Upper lobe of right lung (tissue), 1 donor: ENCODE data around the gene FRMD4B. TPM values are rescaled to one million over a fixed set of nuclear protein-coding genes. Genes with fewer than 3 reads are reported as not detected.

Experiments used
- ATAC-seq: fragments of 200-7000 bp; cut with Tn5 transposase; one replicate; pipeline ENCODE4 v1.9.1; 2020; ENCODE audit warnings: mild to moderate bottlenecking, moderate library complexity
- DNase-seq: peaks from one replicate; pipeline ENCODE4 v3.0.0-alpha.2; 2020
- H3K27ac ChIP-seq: fragments of 200-600 bp; one replicate; pipeline ENCODE4 v1.8.0; 2022
- H3K27me3 ChIP-seq: fragments of 200-600 bp; one replicate; pipeline ENCODE4 v1.8.0; 2022; ENCODE audit warnings: mild to moderate bottlenecking
- H3K36me3 ChIP-seq: fragments of 200-600 bp; one replicate; pipeline ENCODE4 v1.8.0; 2022
- H3K4me1 ChIP-seq: fragments of 200-600 bp; one replicate; pipeline ENCODE4 v1.8.0; 2022
- H3K4me3 ChIP-seq: fragments of 200-600 bp; one replicate; pipeline ENCODE4 v1.8.0; 2022; ENCODE audit warnings: mild to moderate bottlenecking
- H3K9me3 ChIP-seq: fragments of 200-600 bp; one replicate; pipeline ENCODE4 v1.8.0; 2022
- CTCF ChIP-seq: fragments of 200-600 bp; IDR thresholded peaks from one replicate; pipeline ENCODE4 v1.8.0; 2022; ENCODE audit warnings: antibody characterized with exemption
- intact Hi-C: fragments of 100-400 bp; cut with DNase I; formaldehyde crosslinking; loops from one replicate; pipeline ENCODE4 v1.11.0; 2022
- total RNA-seq: library from RNA; stranded (reverse); fragmentation: NEBNext Ultra II Directional; extraction: Animal tissue kit (Norgen Biotek cat#: 25700); gene quantifications from one replicate; pipeline ENCODE4 v1.2.1, GENCODE V29; 2021
- donor health status: DM: no; HTN: yes; CAD: no; lungs with severe emphysema.

FRMD4B gene
- total RNA-seq, 1 donor from 2014 or later: 60.7 TPM

DNA sequence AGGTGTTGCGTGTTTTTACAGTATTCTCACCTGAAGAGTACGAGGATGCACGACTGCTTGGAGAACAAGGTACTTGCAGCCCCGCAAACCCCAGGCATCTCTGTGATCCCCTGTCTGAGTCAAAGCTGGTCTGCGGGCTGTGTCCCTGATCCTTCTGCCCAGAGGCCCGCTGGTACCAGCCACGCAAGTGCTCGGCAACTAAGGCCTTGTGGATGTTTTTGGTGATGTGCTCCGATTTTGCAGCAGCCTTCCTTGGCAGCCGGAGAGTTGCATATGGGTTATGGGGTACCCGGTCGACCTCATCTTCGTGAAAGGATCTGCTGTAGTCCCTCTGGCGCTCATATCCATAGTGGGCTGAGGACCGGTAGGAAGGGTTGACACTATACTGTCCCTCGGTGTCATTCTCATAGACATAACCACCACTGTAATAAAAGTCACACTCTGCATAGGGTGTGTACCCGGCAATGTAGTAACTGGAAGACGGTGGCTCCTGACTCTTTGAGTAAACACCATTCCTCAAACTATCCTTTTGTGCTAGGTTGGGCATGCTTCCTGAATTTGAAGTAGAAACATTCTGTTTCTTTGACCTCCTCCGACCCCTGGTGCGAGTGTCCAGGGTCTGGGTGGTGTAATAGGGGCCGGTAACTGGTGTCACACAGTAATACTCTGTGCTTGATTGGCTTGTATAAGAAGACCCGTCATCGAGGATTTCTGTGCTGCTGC lies 204.9 kb downstream of the FRMD4B start:
- Histone ChIP-seq H3K27ac (no peak overlapping the region), H3K4me1 (peaks cover 18% of the 10 kb centered on the region), H3K27me3 (no peaks in the 10 kb centered on the region), H3K9me3 (no peaks in the 10 kb centered on the region), H3K36me3 (peaks cover 91% of the 10 kb centered on the region), H3K4me3 (no peak overlapping the region)
- ATAC-seq (no peak), DNase-seq (no peak)
- intact Hi-C loops: no loop called here
- no peak for TF ChIP-seq CTCF

- H3K27ac ChIP-seq: peak overlapping the region; percentile 36
- DNase-seq (no peak), ATAC-seq (peak; percentile 43)
- no peaks in the 10 kb centered on the region for H3K9me3 ChIP-seq
- peaks cover 90% of the 10 kb centered on the region for H3K36me3 ChIP-seq
- no peak for TF ChIP-seq CTCF
- H3K4me1 ChIP-seq: peaks cover 24% of the 10 kb centered on the region
- no peak overlapping the region for H3K4me3 ChIP-seq
- no peaks in the 10 kb centered on the region for H3K27me3 ChIP-seq
- intact Hi-C loops: no loop called here
These were observed 206.0 kb downstream of the FRMD4B start for GRCh38 chr3:69179740-69180372.

DNA sequence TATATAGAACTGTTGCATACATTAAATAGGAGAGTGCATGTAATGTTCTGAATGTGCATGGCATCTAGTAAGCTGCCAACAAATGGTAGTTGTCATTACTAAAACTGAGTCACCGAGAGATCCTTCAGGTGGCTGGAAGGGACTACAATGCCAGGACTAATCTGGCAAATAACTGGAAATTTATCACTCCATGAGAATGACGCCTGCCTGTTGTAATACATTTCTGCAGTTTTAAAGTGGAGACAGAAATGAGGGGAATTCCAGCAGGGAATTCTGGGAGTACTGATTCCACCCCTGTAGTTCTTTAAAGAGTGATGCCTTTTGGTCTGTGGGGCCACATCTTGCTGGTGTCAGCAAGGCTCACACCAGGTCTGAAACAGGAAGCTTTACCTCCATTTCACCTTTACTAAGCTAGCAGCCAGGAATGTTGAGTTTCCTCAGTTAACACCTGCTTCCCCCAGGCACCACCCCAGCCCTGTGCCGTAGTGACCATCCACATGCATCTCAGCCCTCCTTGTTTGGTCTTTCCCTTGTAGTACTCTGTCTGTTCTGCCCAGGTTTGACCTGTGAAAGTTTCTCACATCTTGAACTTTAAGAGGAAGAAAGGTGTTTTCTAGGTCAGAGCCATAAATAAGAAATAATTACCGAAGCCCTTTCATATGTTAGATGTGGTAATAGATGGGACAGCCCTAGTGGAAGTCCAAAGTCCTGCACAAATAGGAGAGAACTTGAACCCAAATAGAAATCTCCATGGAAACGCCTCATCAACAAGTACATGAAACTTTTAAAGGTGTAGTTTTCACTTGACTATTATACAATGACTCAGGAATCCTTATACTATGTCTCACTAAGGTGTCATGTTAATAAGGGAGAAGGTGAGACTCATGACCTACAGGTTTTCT lies 206.8 kb downstream of the FRMD4B start:
- Histone ChIP-seq H3K36me3 (peaks cover 90% of the 10 kb centered on the region), H3K4me3 (no peak overlapping the region), H3K9me3 (no peaks in the 10 kb centered on the region), H3K27me3 (no peaks in the 10 kb centered on the region), H3K27ac (peak overlapping the region; percentile 36), H3K4me1 (peaks cover 30% of the 10 kb centered on the region)
- no peak for DNase-seq
- ATAC-seq: peak; percentile 48
- no peak for TF ChIP-seq CTCF
- intact Hi-C loops: no loop called here

DNA sequence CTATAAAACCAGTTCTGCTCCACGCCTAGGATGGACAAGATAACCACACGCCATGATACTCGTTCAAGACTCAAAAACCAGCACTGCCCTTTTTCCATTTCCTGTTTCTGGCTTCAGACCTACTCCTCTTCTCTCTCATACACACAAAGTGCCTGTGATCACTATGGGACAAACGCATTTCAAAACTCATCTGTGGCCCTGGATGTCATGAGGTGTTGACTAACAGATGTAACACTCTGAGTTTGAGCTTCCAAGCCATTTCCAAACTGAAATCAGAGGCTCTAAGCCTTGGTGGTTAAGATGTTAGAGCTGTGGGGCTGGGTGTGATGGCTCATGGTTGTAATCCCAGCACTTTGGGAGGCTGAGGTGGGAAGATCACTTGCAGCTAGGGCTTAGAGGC lies 207.8 kb downstream of the FRMD4B start:
- no peak for TF ChIP-seq CTCF
- Histone ChIP-seq H3K36me3 (peaks cover 90% of the 10 kb centered on the region), H3K27me3 (no peaks in the 10 kb centered on the region), H3K4me1 (peaks cover 30% of the 10 kb centered on the region), H3K9me3 (no peaks in the 10 kb centered on the region), H3K4me3 (no peak overlapping the region), H3K27ac (no peak overlapping the region)
- ATAC-seq (no peak), DNase-seq (no peak)
- intact Hi-C loops: no loop called here

DNA sequence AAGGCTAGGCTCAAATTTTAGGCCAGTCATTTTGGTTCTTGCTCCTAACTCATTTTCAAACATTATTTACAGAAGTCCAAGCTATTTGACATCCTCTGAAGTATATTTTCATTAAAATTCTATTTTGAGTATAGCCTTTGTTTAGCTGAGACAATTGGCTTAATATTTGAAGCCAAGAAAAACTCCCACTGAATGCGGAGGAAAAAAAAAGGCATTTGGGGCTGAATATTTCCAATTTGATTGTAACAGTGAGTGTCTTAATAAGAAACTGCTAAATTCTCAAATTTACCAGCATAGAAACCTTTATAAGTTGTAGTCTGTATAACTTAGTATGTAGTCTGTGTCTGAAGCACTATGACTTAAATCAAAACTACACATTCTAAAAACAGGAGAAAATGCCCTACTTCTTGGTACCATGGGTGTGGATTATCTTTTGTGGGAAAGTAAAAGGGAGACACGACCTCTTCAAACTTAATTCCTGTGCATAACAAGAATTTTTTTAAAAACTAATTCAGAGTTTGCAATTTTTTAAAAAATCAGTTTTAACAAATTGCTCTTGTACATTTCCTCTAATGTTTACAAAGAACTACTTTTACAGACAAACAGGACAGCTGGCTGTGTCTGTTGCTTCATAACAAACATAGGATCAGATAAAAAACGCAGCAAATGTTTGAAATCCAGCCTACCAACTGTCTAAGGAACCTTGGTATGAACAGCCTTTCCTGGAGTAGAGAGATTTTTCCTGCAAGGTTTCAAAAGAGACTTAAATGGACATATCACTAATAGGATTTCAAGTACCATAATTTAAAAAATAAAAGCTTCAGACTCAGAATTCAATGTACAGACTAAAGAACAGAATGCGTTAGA lies 210.8 kb downstream of the FRMD4B start:
- peaks cover 91% of the 10 kb centered on the region for H3K36me3 ChIP-seq
- no peaks in the 10 kb centered on the region for H3K27me3 ChIP-seq
- H3K4me3 ChIP-seq: no peak overlapping the region
- TF ChIP-seq CTCF: no peak
- ATAC-seq (no peak), DNase-seq (no peak)
- H3K27ac ChIP-seq: no peak overlapping the region
- intact Hi-C loops: loop anchor here (5.0 kb wide), 1 partner anchor 492 kb away; no protein-coding TSS in a partner anchor
- H3K4me1 ChIP-seq: peaks cover 30% of the 10 kb centered on the region
- H3K9me3 ChIP-seq: no peaks in the 10 kb centered on the region
